HUES6 (cell line): ENCODE measurements around the gene CHD2.
A peak's percentile ranks its signal among the peaks of the same experiment; 100 is the strongest.

Experiments used
- H3K27ac ChIP-seq: 2 replicates; pipeline ENCODE4 v1.7.0; 2013; ENCODE audit warnings: low read depth, mild to moderate bottlenecking, low read length, inconsistent platforms
- H3K27me3 ChIP-seq: 2 replicates; pipeline ENCODE4 v1.6.1; 2013; ENCODE audit warnings: low read length; ENCODE audit not compliant: control insufficient read depth, insufficient read depth
- H3K36me3 ChIP-seq: 2 replicates; pipeline ENCODE4 v1.6.1; 2013; ENCODE audit warnings: low read length; ENCODE audit not compliant: control insufficient read depth, insufficient read depth
- H3K4me1 ChIP-seq: 2 replicates; pipeline ENCODE4 v1.6.1; 2013; ENCODE audit warnings: low read length; ENCODE audit not compliant: control insufficient read depth, insufficient read depth
- H3K4me3 ChIP-seq: 2 replicates; pipeline ENCODE4 v1.5.1; 2013; ENCODE audit warnings: low read depth, low read length
- H3K9ac ChIP-seq: one replicate; pipeline ENCODE4 v1.6.1; 2013; ENCODE audit warnings: mild to moderate bottlenecking, low read length
- H3K9me3 ChIP-seq: 2 replicates; pipeline ENCODE4 v1.6.1; 2013; ENCODE audit warnings: low read depth, low read length; ENCODE audit not compliant: control insufficient read depth, insufficient read depth

The CHD2 gene

DNA sequence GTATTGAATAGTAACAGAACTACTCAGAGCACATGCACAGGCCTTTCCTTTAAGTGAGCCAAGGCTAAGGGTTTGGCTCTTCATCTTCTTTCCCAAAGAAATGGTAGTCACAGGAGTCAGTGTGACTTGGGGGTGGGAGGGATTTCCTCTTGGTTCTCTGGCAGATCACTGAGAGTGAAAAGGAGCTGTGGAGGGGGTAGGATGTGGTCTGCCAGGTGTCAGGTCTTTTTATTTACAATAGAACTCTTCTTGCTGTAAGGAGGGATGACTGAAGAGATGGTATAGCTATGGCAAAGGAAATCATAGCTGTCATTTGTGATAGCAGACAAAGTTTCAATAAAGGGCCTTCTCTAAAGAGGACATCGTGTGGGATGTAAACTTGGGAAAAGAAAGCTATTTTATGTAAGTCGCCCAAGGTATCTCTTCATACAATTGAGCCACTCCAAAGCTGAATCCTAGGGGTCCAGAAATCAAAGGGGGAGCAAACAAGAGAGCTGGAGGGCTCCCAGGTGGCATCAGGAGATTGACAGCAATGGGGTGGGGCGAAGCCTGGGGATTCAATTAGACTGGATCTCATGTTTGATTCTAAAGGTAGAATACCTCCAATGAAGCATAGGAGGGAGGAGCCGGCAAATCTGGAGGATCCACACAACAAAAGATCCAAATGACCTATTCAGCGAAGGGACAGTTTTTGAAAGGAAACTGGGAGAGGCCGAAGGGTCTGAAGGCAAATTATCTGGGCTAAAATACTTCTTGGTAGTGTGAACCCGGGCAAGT, 20.0 kb upstream of the CHD2 start:
- H3K27me3 ChIP-seq: no peaks in the 10 kb centered on the region
- no peaks in the 10 kb centered on the region for H3K9me3 ChIP-seq
- H3K4me3 ChIP-seq: no peak overlapping the region
- H3K27ac ChIP-seq: no peak overlapping the region
- H3K36me3 ChIP-seq: peaks cover 8% of the 10 kb centered on the region; the same call in 1 of the 2 replicates
- H3K4me1 ChIP-seq: peaks cover 35% of the 10 kb centered on the region
- H3K9ac ChIP-seq: no peak overlapping the region

DNA sequence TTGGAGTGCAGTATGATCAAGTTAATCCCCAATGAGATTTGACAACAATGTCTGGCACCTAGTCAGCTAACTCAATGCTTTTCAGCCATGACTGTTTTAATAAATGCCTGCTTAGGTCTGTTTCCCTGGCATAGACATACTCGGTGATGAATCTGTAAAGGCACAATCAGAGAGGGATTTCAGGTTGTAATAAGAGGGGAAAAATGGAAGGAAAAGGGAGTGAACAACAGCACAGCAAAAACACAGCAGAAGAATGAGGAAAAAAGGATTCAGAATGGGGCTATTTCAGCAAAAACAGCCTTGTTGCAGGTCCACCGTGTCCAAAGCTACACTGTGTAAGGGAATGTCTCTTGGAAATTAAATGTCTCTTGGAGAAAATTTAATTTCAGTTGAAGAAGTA, 19.3 kb upstream of the CHD2 start:
- no peak overlapping the region for H3K4me3 ChIP-seq
- peaks cover 14% of the 10 kb centered on the region for H3K36me3 ChIP-seq
- peaks cover 38% of the 10 kb centered on the region for H3K4me1 ChIP-seq
- H3K9ac ChIP-seq: no peak overlapping the region
- H3K9me3 ChIP-seq: no peaks in the 10 kb centered on the region
- no peak overlapping the region for H3K27ac ChIP-seq
- no peaks in the 10 kb centered on the region for H3K27me3 ChIP-seq

DNA sequence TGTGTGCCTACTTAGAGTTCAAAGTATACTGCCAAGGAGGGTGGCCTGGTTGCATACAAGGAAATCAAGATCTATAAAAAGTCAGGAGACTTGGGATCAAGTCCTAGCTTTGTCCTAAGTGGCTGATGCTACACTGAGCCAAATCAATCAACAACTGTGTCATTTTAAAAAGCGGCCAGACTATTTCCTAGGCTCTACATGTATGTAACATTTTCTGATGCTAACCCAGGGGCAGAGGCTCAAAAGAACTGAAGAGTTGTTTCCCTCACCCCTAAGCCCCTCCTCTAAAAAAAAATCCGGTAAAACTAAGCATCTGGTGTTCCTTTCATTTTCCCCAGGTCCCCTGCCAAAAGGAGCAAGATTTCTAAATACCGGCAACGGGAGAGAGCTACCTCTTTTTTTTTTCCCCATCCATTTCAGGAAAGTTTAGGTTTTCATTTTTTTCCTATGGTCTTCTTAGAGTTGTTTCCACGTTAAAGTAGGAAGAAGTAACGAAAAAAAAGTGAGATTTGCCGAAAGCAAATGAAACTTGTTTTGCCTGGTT, 18.8 kb upstream of the CHD2 start:
- Histone ChIP-seq H3K36me3 (peaks cover 19% of the 10 kb centered on the region), H3K4me1 (peaks cover 42% of the 10 kb centered on the region), H3K9ac (peak overlapping the region; percentile 75), H3K9me3 (no peaks in the 10 kb centered on the region), H3K4me3 (peak overlapping the region; percentile 51), H3K27ac (peak overlapping the region; percentile 85), H3K27me3 (no peaks in the 10 kb centered on the region)

DNA sequence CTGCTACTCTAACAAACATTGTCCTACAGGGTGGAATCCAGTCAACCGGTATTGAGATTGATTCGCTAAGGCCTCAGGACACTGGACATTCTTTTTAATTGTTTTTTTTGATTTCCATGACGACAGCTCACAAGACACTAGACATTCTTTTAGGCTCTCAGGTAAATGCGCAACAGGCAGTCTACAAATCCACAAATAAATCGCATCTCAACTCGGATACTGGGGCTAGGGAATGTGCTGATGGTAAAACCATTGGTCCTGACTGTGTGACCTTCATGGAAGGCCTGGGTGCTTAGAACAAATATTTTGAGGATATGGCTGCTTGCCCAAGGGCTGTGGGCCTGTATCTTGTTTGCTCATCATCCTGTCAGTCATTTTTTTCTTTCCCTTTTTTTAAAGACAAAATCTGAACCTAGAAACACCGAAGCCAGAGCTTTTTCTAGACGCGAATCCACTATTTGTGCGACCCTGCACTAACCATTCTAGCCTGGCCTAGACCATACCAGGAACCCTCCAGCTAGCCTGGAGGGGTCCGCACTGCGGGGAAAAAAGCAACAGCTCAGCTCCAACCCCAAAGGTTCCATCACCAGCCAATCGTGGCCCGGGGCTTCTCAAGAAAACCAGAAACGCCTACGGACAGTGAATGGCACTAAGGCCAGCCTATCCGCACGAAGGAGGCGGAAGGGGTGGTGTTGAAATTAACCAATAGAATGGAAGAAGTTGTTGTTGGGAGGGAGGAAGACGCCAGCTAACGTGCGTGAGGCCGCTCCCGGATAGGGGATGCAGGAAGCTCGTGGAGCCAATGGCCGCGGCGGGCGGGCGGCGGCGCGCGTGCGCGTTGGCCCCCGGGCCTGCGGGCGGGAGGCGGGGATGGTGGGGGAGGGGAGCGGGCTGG, 18.1 kb upstream of the CHD2 start:
- Histone ChIP-seq H3K4me1 (peaks cover 44% of the 10 kb centered on the region), H3K4me3 (peak overlapping the region; percentile 51), H3K9me3 (no peaks in the 10 kb centered on the region)

DNA sequence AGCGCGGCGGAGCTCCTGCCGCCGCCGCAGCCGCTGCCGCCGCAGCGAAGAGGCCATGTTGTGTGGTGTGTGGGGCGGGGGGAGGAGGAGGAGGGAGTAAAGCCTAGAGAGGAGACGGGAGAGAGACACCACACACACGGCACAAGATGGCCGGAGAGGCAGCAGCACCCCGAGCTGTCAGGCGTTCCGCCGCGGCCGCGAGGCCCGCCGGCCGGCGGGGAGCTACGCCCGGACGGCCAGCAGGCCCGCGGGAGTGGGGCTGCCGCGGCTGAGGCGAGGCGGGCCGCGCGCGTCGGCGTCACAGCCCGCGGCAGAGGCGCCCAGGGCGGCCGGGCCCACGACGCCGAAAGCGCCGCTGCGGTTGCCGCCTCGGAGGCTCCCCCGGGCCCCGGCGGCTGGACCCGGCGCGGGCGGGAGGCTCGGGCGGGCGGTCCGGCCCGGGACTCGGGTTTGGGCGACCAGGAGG, 17.4 kb upstream of the CHD2 start:
- Histone ChIP-seq H3K27ac (peak overlapping the region; percentile 98), H3K27me3 (no peaks in the 10 kb centered on the region), H3K9me3 (no peaks in the 10 kb centered on the region), H3K36me3 (peaks cover 34% of the 10 kb centered on the region), H3K4me3 (peak overlapping the region; percentile 85), H3K9ac (peak overlapping the region; percentile 97), H3K4me1 (peaks cover 47% of the 10 kb centered on the region)

More for the DNA sequence above, 18.1 kb upstream of the CHD2 start:
- Histone ChIP-seq H3K27ac (peak overlapping the region; percentile 85), H3K27me3 (no peaks in the 10 kb centered on the region), H3K9ac (peak overlapping the region; percentile 97), H3K36me3 (peaks cover 27% of the 10 kb centered on the region)

DNA sequence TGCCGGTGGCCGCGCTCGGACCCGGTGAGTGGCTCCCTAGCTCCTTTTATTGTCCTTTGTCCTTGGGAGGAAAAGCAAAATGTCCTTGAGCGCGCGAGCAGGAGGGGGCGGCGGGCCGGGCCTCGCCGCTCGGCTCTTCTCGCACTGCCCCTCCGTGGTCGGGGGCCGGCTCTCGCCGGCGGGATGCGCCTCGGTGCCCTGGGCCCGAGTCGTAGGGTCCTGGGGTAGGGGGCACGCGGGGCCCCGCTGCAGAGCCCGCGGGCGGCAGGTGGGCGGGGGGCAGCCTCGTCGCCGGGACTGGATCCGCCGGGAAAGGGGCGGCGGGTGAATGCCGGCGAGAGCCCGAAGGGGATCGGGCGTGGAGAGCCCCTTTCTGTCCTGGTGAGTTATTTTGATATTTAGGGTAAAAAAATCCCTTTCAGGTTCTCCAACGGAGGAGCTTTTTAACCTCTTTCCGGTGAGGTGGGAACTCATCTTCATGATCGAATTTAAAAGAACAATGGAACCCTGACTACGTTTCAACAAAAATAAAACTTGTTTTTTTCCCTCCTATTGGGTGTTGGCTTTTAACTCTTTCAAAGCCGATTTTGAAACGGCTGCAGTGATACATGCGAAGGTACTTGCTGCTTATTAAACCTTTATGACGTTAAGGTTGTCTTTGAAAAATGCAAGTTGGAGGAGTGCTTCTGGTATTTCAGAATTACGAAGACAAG, 16.8 kb upstream of the CHD2 start:
- H3K27ac ChIP-seq: peak overlapping the region; percentile 98
- H3K4me1 ChIP-seq: peaks cover 45% of the 10 kb centered on the region
- H3K36me3 ChIP-seq: peaks cover 39% of the 10 kb centered on the region
- H3K9me3 ChIP-seq: no peaks in the 10 kb centered on the region
- no peaks in the 10 kb centered on the region for H3K27me3 ChIP-seq
- H3K4me3 ChIP-seq: peak overlapping the region; percentile 85
- peak overlapping the region; percentile 97 for H3K9ac ChIP-seq

DNA sequence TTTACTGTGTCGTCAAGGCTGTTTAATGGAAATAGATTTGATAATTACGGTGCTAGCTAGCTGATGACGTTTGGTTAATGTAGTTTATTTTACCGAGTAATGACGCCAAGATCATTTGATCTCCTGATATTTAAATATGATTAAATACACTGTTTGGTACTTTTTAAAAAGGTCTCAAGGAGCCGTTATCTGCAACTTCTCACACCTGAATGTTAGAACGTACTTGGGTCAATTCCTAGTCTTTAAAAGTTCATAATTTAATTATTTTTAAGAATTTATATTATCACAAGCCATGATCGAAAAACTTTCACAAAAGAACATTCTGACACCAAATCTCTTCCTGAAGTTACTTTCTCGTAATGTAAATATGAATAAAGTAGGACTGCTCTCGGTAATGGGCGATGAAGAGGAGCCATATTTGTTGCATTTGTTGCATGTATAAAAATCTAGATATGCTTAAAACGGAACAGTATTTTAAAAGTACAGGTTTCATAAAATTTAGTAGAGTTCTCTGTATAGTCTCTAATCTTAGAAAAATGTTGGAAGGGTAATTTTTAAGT, 16.2 kb upstream of the CHD2 start:
- H3K9ac ChIP-seq: peak overlapping the region; percentile 97
- peaks cover 38% of the 10 kb centered on the region for H3K4me1 ChIP-seq
- H3K9me3 ChIP-seq: no peaks in the 10 kb centered on the region
- H3K36me3 ChIP-seq: peaks cover 46% of the 10 kb centered on the region
- no peaks in the 10 kb centered on the region for H3K27me3 ChIP-seq
- H3K27ac ChIP-seq: peak overlapping the region; percentile 98
- peak overlapping the region; percentile 85 for H3K4me3 ChIP-seq

DNA sequence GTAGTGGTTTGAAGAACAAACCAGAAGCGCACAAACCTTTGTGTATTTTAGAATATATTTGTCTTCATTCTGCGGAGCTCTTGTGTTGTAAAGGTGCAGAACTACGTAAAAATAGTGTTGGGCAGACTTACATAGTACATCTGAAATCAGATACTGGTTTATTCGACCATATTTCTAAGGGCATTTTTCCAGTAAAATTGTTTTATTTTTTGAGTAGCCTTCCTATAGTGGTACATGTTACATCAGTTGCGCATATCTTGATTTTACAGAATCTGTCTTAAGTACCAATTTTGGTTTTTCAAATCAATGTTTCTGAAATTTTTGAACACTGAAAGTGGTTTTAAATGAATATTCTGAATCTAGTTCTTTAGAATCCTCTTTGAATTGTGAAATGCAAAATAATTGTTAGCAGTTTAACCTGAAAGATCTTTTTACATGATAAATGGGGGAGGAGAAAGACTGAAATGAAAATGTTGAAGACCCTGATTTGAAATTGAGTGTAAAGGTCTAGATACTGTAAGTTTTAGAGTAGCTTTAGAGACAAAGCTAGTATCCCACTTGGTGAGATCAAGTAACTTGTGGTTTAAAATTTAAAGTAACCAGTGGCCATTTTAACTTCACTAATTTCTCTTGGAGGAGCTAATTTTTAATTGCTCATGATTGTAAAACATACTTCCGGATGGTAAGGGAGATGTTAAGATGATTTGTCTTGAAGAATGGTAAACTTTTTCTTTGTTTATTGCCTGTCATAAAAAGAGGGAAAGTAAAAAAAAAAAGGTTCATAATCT, 15.5 kb upstream of the CHD2 start:
- Histone ChIP-seq H3K27ac (peak overlapping the region; percentile 80), H3K27me3 (no peaks in the 10 kb centered on the region), H3K4me1 (peaks cover 37% of the 10 kb centered on the region), H3K36me3 (peaks cover 53% of the 10 kb centered on the region), H3K9ac (peak overlapping the region; percentile 97), H3K9me3 (no peaks in the 10 kb centered on the region), H3K4me3 (peak overlapping the region; percentile 85)

DNA sequence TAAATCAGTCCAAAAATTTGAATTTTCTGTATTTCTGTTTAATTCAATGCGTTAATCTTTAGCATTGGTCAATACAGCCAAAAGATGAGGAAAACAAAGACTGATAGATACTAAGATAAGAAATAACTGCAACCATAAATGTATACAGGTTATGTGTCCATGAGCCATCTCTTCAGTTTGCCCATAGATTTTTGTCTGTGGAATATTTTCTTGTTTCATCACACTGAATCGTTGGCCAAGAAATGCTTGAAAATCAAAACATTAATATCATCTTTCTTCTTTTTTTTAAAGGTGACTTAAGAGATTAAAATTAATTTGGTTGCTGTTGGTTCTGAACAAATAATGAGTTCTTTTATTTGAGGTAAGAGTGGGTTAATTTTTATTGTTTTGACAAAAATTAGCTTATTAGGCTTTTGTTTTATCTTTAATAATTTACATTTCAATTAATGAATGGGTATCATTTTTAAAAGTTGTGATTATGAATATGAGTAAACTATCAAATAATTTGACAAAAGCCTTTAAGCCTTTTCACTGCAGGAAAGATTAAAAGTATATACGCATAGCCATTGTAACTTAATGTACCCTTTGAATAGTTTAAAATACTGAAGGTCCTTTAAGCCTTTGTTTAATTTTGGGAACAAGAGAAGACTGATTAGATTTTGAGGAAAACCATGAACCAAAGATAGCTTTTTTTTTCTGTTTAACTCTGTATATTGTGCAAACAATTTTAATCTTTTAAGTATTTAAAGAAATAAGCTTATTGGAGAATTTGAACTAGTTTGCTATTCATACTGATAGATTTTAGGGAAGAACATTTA, 14.7 kb upstream of the CHD2 start:
- Histone ChIP-seq H3K4me1 (peaks cover 32% of the 10 kb centered on the region), H3K27me3 (no peaks in the 10 kb centered on the region), H3K9ac (peak overlapping the region; percentile 97), H3K4me3 (peak overlapping the region; percentile 85), H3K9me3 (no peaks in the 10 kb centered on the region), H3K27ac (peak overlapping the region; percentile 80), H3K36me3 (peaks cover 58% of the 10 kb centered on the region)
